GM18867 (cell line): ENCODE results near the gene INAVA.
"Not testable (repeated sequence)": the region's sequence is repeated elsewhere in the genome, so short reads cannot be mapped to it uniquely, and the experiment has no call there.

Experiments
- ATAC-seq: cut with Tn5 transposase; IDR thresholded peaks from one replicate; pipeline ENCODE4 v1.9.1; 2021; ENCODE audit warnings: mild to moderate bottlenecking, moderate library complexity; ENCODE audit not compliant: unreplicated experiment

INAVA gene

GRCh38 chr1:200960948-200961340 lies 66.2 kb downstream of the INAVA start:
- ATAC-seq = no peak

DNA sequence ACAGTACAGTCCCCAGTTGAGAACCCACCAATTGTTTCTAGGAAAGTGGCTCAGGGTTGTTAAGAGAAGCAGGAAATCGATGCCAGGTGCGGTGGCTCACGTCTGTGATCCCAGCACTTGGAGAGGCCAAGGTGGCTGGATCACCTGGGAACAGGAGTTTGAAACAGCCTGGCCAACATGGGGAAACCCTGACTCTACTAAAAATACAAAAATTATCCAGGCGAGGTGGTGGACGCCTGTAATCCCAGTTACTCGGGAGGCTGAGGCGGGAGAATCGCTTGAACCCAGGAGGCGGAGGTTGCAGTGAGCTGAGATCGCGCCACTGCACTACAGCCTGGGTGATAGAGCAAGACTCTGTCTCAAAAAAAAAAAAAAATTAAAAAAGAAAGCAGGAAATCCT lies 67.5 kb downstream of the INAVA start:
- not testable (repeated sequence) for ATAC-seq

DNA sequence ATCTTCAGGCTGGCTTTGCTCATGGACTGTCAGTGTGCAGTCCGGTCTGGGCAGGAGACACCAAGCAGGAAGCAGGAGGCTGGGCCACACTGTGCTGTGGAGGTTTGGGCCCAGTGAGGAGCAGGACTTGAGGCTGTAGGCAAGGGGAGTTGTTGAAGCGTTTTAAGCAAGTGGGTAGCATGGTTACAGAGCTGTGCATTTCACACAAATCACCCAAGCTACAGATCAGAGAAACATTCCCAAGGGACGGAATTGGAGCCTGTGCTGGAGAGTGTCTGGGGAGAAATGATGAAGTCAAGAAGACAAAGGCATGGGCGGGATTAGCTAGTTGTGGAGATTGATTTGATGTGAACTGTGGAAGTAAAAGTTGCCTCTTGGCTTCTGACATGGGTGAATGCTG lies 67.9 kb downstream of the INAVA start:
- ATAC-seq = no peak

- ATAC-seq = no peak
These were observed 68.4 kb downstream of the INAVA start for GRCh38 chr1:200963076-200963475.

DNA sequence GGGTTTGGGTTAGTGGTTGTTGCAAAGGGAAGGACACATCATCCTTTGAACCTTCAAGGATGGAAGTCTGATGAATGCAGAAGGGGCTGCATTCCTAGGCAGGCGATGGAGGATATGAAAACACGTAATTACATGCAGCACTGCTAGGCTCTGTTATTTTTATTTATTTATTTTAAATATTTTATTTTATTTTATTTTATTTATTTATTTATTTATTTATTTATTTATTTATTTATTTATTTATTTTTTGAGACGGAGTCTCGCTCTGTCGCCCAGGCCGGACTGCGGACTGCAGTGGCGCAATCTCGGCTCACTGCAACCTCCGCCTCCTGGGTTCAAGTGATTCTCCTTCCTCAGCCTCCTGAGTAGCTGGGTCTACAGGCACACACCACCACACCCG lies 69.2 kb downstream of the INAVA start:
- not testable (repeated sequence) for ATAC-seq
